Stimulated activated CD8-positive, alpha-beta memory T cell treated with anti-CD3 and anti-CD28 coated beads, Interleukin-2, amount 100 ng/mL, for 48 hours (primary cell): ENCODE data around the gene NEK7.

ENCODE experiments used
- DNase-seq, 2 donors: peaks; one replicate each; pipeline ENCODE4 v3.0.0-alpha.2; 2020; ENCODE audit warnings: low read depth in 2 of 2

The NEK7 gene

GRCh38 chr1:198255784-198256183 lies 99.0 kb downstream of the NEK7 start:
- DNase-seq, result no peak

GRCh38 chr1:198258491-198258890 lies 101.7 kb downstream of the NEK7 start:
- DNase-seq, result no peak

- no peak for DNase-seq
Measured at GRCh38 chr1:198259333-198260074, 102.7 kb downstream of the NEK7 start.

GRCh38 chr1:198261886-198262285 lies 105.1 kb downstream of the NEK7 start:
- DNase-seq, result no peak

- no peak for DNase-seq
Measured at GRCh38 chr1:198263186-198263585, 106.4 kb downstream of the NEK7 start.

- no peak for DNase-seq
Measured at GRCh38 chr1:198264282-198264681, 107.5 kb downstream of the NEK7 start.

- no peak for DNase-seq
Measured at GRCh38 chr1:198265073-198265661, 108.4 kb downstream of the NEK7 start.

- DNase-seq, result no peak
Measured at GRCh38 chr1:198267056-198267455, 110.3 kb downstream of the NEK7 start.

- DNase-seq, result no peak
Measured at GRCh38 chr1:198267921-198268320, 111.1 kb downstream of the NEK7 start.

- DNase-seq, result no peak
Measured at GRCh38 chr1:198268784-198269645, 112.2 kb downstream of the NEK7 start.

GRCh38 chr1:198269646-198269940 lies 112.8 kb downstream of the NEK7 start:
- DNase-seq, result no peak

- no peak for DNase-seq
Measured at GRCh38 chr1:198270273-198270828, 113.6 kb downstream of the NEK7 start.

GRCh38 chr1:198271467-198271866 lies 114.7 kb downstream of the NEK7 start:
- DNase-seq, result no peak

- no peak for DNase-seq
Measured at GRCh38 chr1:198272492-198272891, 115.7 kb downstream of the NEK7 start.

- DNase-seq, result no peak
Measured at GRCh38 chr1:198273748-198274295, 117.0 kb downstream of the NEK7 start.

- no peak for DNase-seq
Measured at GRCh38 chr1:198275597-198275996, 118.8 kb downstream of the NEK7 start.

- no peak for DNase-seq
Measured at GRCh38 chr1:198276241-198276640, 119.4 kb downstream of the NEK7 start.

GRCh38 chr1:198278943-198279342 lies 122.1 kb downstream of the NEK7 start:
- no peak for DNase-seq

- no peak for DNase-seq
Measured at GRCh38 chr1:198280080-198280479, 123.3 kb downstream of the NEK7 start.

- no peak for DNase-seq
Measured at GRCh38 chr1:198281911-198282310, 125.1 kb downstream of the NEK7 start.

GRCh38 chr1:198283222-198283621 lies 126.4 kb downstream of the NEK7 start:
- no peak for DNase-seq

GRCh38 chr1:198287916-198288315 lies 131.1 kb downstream of the NEK7 start:
- no peak for DNase-seq
